HepG2 (cell line): ENCODE measurements around the gene TTC16.

Experiments
- CAMTA2 ChIP-seq: sonication (generic); formaldehyde crosslinking; IDR thresholded peaks from 2 replicates; pipeline ENCODE4 v1.4.0; 2020; ENCODE audit warnings: mild to moderate bottlenecking, missing genetic modification reagents, borderline replicate concordance
- CHD2 ChIP-seq: IDR thresholded peaks from 2 replicates; pipeline ENCODE4 v1.6.1; 2011; ENCODE audit warnings: low read depth, low read length, improper control_type of control experiment
- CTCF ChIP-seq: sonication (generic); formaldehyde crosslinking; IDR thresholded peaks from 2 replicates; pipeline ENCODE4 v1.5.0; 2020; ENCODE audit warnings: mild to moderate bottlenecking, missing genetic modification reagents, moderate library complexity
- GATA4 ChIP-seq: sonication (generic); IDR thresholded peaks from 2 replicates; pipeline ENCODE4 v1.6.1; 2016; ENCODE audit warnings: antibody characterized with exemption, low read depth, borderline replicate concordance
- KDM2A ChIP-seq: sonication (generic); formaldehyde crosslinking; IDR thresholded peaks from 2 replicates; pipeline ENCODE4 v1.4.0; 2020; ENCODE audit warnings: low read depth, missing genetic modification reagents, borderline replicate concordance
- NR3C1 ChIP-seq: sonication (generic); formaldehyde crosslinking; IDR thresholded peaks from 2 replicates; pipeline ENCODE4 v1.4.0; 2020; ENCODE audit warnings: missing genetic modification reagents
- TCF7 ChIP-seq: sonication (generic); IDR thresholded peaks from 2 replicates; pipeline ENCODE4 v1.6.1; 2016; ENCODE audit warnings: antibody characterized with exemption, low read depth
- YY1 ChIP-seq: IDR thresholded peaks from 2 replicates; pipeline ENCODE4 v1.6.1; 2011; ENCODE audit warnings: low read length, low read depth, moderate library complexity, mild to moderate bottlenecking; ENCODE audit not compliant: insufficient read depth, insufficient replicate concordance
- ZBTB1 ChIP-seq: sonication (generic); formaldehyde crosslinking; IDR thresholded peaks from 2 replicates; pipeline ENCODE4 v1.4.0; 2020; ENCODE audit warnings: missing genetic modification reagents, borderline replicate concordance
- ZNF510 ChIP-seq: sonication (generic); formaldehyde crosslinking; IDR thresholded peaks from 2 replicates; pipeline ENCODE4 v1.4.0; 2020; ENCODE audit warnings: low read depth, mild to moderate bottlenecking, missing genetic modification reagents

- no peak for TF ChIP-seq CHD2
- TF ChIP-seq TCF7, result no peak
- no peak for TF ChIP-seq YY1
- no peak for TF ChIP-seq ZBTB1 (CRISPR knock-in tag)
- no peak for TF ChIP-seq NR3C1 (CRISPR knock-in tag)
- no peak for TF ChIP-seq GATA4
- no peak for TF ChIP-seq CAMTA2
- TF ChIP-seq KDM2A, result no peak
- no peak for TF ChIP-seq ZNF510 (CRISPR knock-in tag)
- no peak for TF ChIP-seq CTCF (CRISPR knock-in tag)
Observed at GRCh38 chr9:127761061-127761460, 45.2 kb downstream of the TTC16 start.
